Measurements from ENCODE around the gene RGS13. TPM values are rescaled to one million over a fixed set of nuclear protein-coding genes. Genes with fewer than 3 reads are reported as not detected.
A peak's percentile ranks its signal among the peaks of the same experiment; 100 is the strongest.

RGS13 gene
- total and polyA plus RNA-seq, 10 of the 15 experiments (the other 5 are each of a cell fraction or from before 2014, with no cell fraction given) = 0.23 to 16.0 (median 0.36) TPM; not detected in 1

- TF ChIP-seq ATF2 (IDR thresholded peaks at IDR 0.05; ENCODE audit: low read length) (no peak), CEBPB (IDR thresholded peaks at IDR 0.05; ENCODE audit: borderline replicate concordance in 1 of 2, low read depth in 2 of 2, low read length in 2 of 2) (no peak), PML (IDR thresholded peaks at IDR 0.05; ENCODE audit: low read length) (no peak), ZNF622 (IDR thresholded peaks at IDR 0.05) (no peak), POU2F2 (IDR thresholded peaks at IDR 0.05; ENCODE audit: borderline replicate concordance, low read depth, low read length) (no peak), BCL3 (IDR thresholded peaks at IDR 0.05; ENCODE audit: borderline replicate concordance, insufficient read depth, low read depth, low read length, poor library complexity, severe bottlenecking) (no peak)
These were observed 40.6 kb upstream of the RGS13 start (continued) for GRCh38 chr1:192595299-192595698.

GRCh38 chr1:192598589-192598988 lies 37.4 kb upstream of the RGS13 start:
- H3K36me3 ChIP-seq (ENCODE audit: control insufficient read depth in 2 of 2, insufficient read depth in 2 of 2, low read length in 1 of 2) = no peaks in the 10 kb centered on the region
- H3K27me3 ChIP-seq (replicated peaks in 1 of 2; ENCODE audit: control insufficient read depth in 2 of 2, insufficient read depth in 2 of 2, low read length in 1 of 2) = no peaks in the 10 kb centered on the region
- 32% methylated on average over 3 of the region's 3 CpGs for WGBS (ENCODE audit: insufficient coverage, insufficient replicate concordance, low lambda C conversion rate, missing lambda C conversion rate)
- in situ Hi-C loops (cut with MboI) (no loop called here), intact Hi-C loops (cut with micrococcal nuclease; ENCODE audit: unreplicated experiment) (no loop called here)
- H3K4me3 ChIP-seq = no peak overlapping the region
- POLR2A ChIA-PET = interaction anchor here (0.7 to 4.0 kb wide), 8 partner anchors 10 to 59 kb away, joined by 3 to 16 read pairs (median 4); no protein-coding TSS in a partner anchor
- ATAC-seq (peak; percentile 49), FAIRE-seq (no peak), DNase-seq (ENCODE audit: low read depth, low spot score) (no peak)
- no peak overlapping the region for H3K9ac ChIP-seq (ENCODE audit: control insufficient read depth, insufficient read depth, low read length)
- H3K4me1 ChIP-seq (ENCODE audit: control insufficient read depth, insufficient read depth, low read length) = 0 out of 2 replicates have a peak, but pooled peaks cover 3% of the 10 kb centered on the region
- H3K4me2 ChIP-seq (ENCODE audit: control insufficient read depth, insufficient read depth) = no peak overlapping the region
- CTCF ChIA-PET = interaction anchor here (1.1 to 3.7 kb wide), 10 partner anchors 10 to 124 kb away, joined by 3 to 29 read pairs (median 6); no protein-coding TSS in a partner anchor
- RAD21 ChIA-PET (ENCODE audit: unreplicated experiment) = interaction anchor here (0.7 to 2.7 kb wide), 8 partner anchors 8 to 91 kb away, joined by 3 to 7 read pairs (median 4); no protein-coding TSS in a partner anchor
- no peaks in the 10 kb centered on the region for H3K9me3 ChIP-seq (replicated peaks; ENCODE audit: control insufficient read depth, insufficient read depth, low read length)
- H2AFZ ChIP-seq (ENCODE audit: control insufficient read depth, low read depth, low read length) = no peak overlapping the region
- BruUV-seq (replicated peaks) = no TSS peak
- no peak overlapping the region for H3K27ac ChIP-seq (ENCODE audit: control insufficient read depth, insufficient read depth)
- no peaks in the 10 kb centered on the region for H3K79me2 ChIP-seq (ENCODE audit: control insufficient read depth, insufficient read depth, low read length)
- H4K20me1 ChIP-seq (ENCODE audit: control insufficient read depth, insufficient read depth) = no peaks in the 10 kb centered on the region
- SMC1A ChIA-PET (ENCODE audit: uncharacterized antibody, unreplicated experiment) = interaction anchor here (0.9 to 5.1 kb wide), 11 partner anchors 10 to 124 kb away, joined by 3 to 79 read pairs (median 4); no protein-coding TSS in a partner anchor
- TF ChIP-seq ZNF384 (IDR thresholded peaks at IDR 0.05; ENCODE audit: borderline replicate concordance, low read depth, low read length) = no peak
- no peak for TF ChIP-seq NFYA (IDR thresholded peaks at IDR 0.05; ENCODE audit: borderline replicate concordance, low read depth, low read length)
- peak; percentile 71 for TF ChIP-seq MTA2 (IDR thresholded peaks at IDR 0.05; ENCODE audit: low read depth)
- no peak for TF ChIP-seq RAD51 (IDR thresholded peaks at IDR 0.05)
- no peak for TF ChIP-seq ZNF592 (IDR thresholded peaks at IDR 0.05)
- TF ChIP-seq MLLT1 (IDR thresholded peaks at IDR 0.05) = 0 out of 2 replicates have a peak, but pooled peaks have one; percentile 55
- no peak for TF ChIP-seq HCFC1 (IDR thresholded peaks at IDR 0.05; ENCODE audit: low read length)
- no peak for TF ChIP-seq BRCA1 (IDR thresholded peaks at IDR 0.05; ENCODE audit: low read depth, low read length)
- TF ChIP-seq SREBF1 (IDR thresholded peaks at IDR 0.05; ENCODE audit: low read length) = no peak
